AG04450 (cell line): ENCODE data around the gene NKAIN4. TPM values are rescaled to one million over a fixed set of nuclear protein-coding genes. Genes with fewer than 3 reads are reported as not detected.

ENCODE experiments used
- CTCF ChIA-PET: fragments of 300-600, 350-600 bp; formaldehyde crosslinking; extraction: SDS; loops from one replicate; lab custom pipeline; 2022; ENCODE audit warnings: antibody characterized with exemption, inconsistent platforms; lab: Charles Lee
- POLR2A ChIA-PET: fragments of 350-600 bp; formaldehyde crosslinking; extraction: SDS; loops from one replicate; lab custom pipeline; 2021; ENCODE audit warnings: antibody characterized with exemption, inconsistent platforms; lab: Yijun Ruan, JAX
- DNase-seq: peaks from one replicate; pipeline ENCODE4 v3.0.0-alpha.2; 2011; ENCODE audit warnings: low read depth, low spot score
- H3K27ac ChIP-seq: one replicate; pipeline ENCODE4 v1.5.1; 2012; ENCODE audit warnings: low read depth, low read length, control low read depth
- H3K27me3 ChIP-seq: one replicate; pipeline ENCODE4 v1.6.0; 2012; ENCODE audit warnings: low read length; ENCODE audit not compliant: control insufficient read depth, insufficient read depth
- H3K4me3 ChIP-seq: 2 replicates; pipeline ENCODE4 v1.5.1; 2011; ENCODE audit warnings: mild to moderate bottlenecking, low read depth, low read length, control low read depth
- H3K9me3 ChIP-seq: 2 replicates; pipeline ENCODE4 v1.5.1; 2012; ENCODE audit warnings: low read length; ENCODE audit not compliant: control insufficient read depth, insufficient read depth
- CTCF ChIP-seq: IDR thresholded peaks from 2 replicates; pipeline ENCODE4 v1.5.1; 2011; ENCODE audit warnings: low read depth, low read length, control low read depth, inconsistent platforms
- polyA plus RNA-seq: library from polyadenylated mRNA; depleted of rRNA; stranded (reverse); fragments of >200 nt; gene quantifications from 2 replicates; pipeline ENCODE4 v1.2.3, GENCODE V29; 2011

The NKAIN4 gene
- polyA plus RNA-seq, 1 experiment = not detected

DNA sequence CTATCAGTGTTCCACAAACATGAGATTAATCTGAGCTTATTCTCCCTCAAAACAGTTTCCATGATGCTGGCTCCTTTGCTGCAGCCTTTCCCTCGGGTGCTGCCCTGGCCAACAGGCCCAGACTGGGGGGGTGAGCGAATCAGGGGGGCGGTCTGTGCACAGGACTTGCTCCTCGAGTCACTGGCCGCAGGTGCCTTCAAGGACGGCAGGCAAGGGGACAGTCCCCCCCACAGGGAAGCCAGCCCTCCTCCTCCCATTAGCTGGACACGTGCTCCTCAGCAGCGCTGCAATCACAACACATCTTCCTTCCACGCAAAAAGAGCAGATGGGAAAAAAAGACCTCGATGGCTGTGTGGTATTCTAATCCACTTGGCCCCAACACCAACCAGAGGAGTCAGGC is 48.4 kb downstream of the NKAIN4 start:
- no peaks in the 10 kb centered on the region for H3K9me3 ChIP-seq
- TF ChIP-seq CTCF = no peak
- H3K27ac ChIP-seq = no peak overlapping the region
- H3K27me3 ChIP-seq = no peaks in the 10 kb centered on the region
- no peak overlapping the region for H3K4me3 ChIP-seq
- CTCF ChIA-PET = interaction anchor here (1.2 kb wide), 2 partner anchors 9 to 19 kb away, joined by 3 read pairs; no protein-coding TSS in a partner anchor
- POLR2A ChIA-PET = no interaction called here
- no peak for DNase-seq

DNA sequence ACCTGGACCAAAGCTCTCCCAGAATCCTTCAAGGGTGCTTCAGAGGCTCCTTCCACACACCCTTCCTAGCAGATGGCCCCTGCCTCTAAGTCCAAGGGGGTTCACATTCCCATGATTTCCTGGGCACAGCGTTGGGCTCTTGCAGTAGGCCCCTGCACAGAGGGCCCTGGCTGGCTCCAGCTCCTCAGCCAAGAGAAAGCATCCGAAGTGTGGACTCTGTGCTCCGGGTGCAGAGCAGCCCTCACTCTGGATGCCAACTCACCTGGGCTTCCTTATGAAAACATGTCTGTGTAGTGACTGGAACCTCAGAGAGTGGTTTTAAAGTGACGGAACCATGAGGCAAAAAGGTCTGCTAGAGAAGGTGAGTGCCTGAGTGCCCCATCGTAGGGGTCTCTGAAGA is 49.9 kb downstream of the NKAIN4 start:
- H3K27ac ChIP-seq = no peak overlapping the region
- H3K4me3 ChIP-seq = no peak overlapping the region
- TF ChIP-seq CTCF = no peak
- H3K27me3 ChIP-seq = no peaks in the 10 kb centered on the region
- POLR2A ChIA-PET = no interaction called here
- no peaks in the 10 kb centered on the region for H3K9me3 ChIP-seq
- no peak for DNase-seq
- CTCF ChIA-PET = interaction anchor here (1.1 to 1.3 kb wide), 2 partner anchors 11 to 19 kb away, joined by 3 to 5 read pairs; no protein-coding TSS in a partner anchor

- CTCF ChIA-PET = interaction anchor here (1.1 to 1.3 kb wide), 2 partner anchors 12 to 20 kb away, joined by 3 to 5 read pairs; no protein-coding TSS in a partner anchor
- Histone ChIP-seq H3K27me3 (no peaks in the 10 kb centered on the region), H3K27ac (no peak overlapping the region), H3K4me3 (no peak overlapping the region), H3K9me3 (no peaks in the 10 kb centered on the region)
- TF ChIP-seq CTCF = no peak
- POLR2A ChIA-PET = no interaction called here
- DNase-seq = no peak
Measured at GRCh38 chr20:63202811-63203526, 51.3 kb downstream of the NKAIN4 start.

- CTCF ChIA-PET = no interaction called here
- POLR2A ChIA-PET = no interaction called here
- H3K27me3 ChIP-seq = no peaks in the 10 kb centered on the region
- no peak overlapping the region for H3K27ac ChIP-seq
- no peak for TF ChIP-seq CTCF
- no peaks in the 10 kb centered on the region for H3K9me3 ChIP-seq
- H3K4me3 ChIP-seq = no peak overlapping the region
- DNase-seq = no peak
Measured at GRCh38 chr20:63202021-63202420, 52.2 kb downstream of the NKAIN4 start.

DNA sequence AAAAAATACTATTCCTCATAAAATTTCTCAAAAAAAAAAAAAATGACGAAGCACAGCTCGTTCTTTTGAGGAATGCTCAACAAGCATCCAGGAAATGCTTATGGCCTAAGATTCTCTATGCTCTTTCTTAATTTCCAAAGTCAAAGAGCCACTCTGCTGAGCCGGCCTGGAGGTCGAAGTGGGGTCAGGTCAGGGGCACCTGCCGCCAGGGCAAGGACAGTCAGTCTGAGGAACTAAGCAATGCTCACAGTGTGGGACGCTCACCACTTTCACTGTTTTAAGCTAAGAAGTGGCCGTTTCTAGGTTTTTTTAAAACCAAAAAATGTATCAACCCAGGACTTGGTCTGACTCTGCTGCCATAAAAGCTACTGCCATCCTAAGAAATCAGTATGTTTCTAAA is 55.7 kb downstream of the NKAIN4 start:
- H3K27me3 ChIP-seq = no peaks in the 10 kb centered on the region
- no peak overlapping the region for H3K27ac ChIP-seq
- CTCF ChIA-PET = interaction anchor here (1.2 to 3.7 kb wide), 4 partner anchors 16 to 92 kb away, joined by 3 to 10 read pairs (median 6); no protein-coding TSS in a partner anchor
- no peak overlapping the region for H3K4me3 ChIP-seq
- POLR2A ChIA-PET = no interaction called here
- no peaks in the 10 kb centered on the region for H3K9me3 ChIP-seq
- no peak for DNase-seq
- no peak for TF ChIP-seq CTCF
